Measurements from ENCODE around the gene BAD. TPM values are rescaled to one million over a fixed set of nuclear protein-coding genes. Genes with fewer than 3 reads are reported as not detected.

Gene BAD
- total and polyA plus RNA-seq, 4 donors: 16.0 to 39.5 (median 30.2) TPM

- H3K9ac ChIP-seq (ENCODE audit: low read depth in 1 of 2, low read length in 2 of 2): peak overlapping the region in 1 of 2 donors; percentile 61
- peak overlapping the region in 1 of 2 donors; percentile 99 for H3K27ac ChIP-seq (ENCODE audit: low read depth in 1 of 2, low read length in 2 of 2)
- WGBS: 24% methylated on average over 40 of the region's 40 CpGs
- H3K9me3 ChIP-seq (ENCODE audit: control insufficient read depth in 4 of 4, low read length in 3 of 4): no peaks in the 10 kb centered on the region
- H3K4me1 ChIP-seq (ENCODE audit: control insufficient read depth in 4 of 4, insufficient read depth in 4 of 4, low read length in 3 of 4): peaks cover 2 to 35% (median 23%) of the 10 kb centered on the region in 4 donors
- no peak for DNase-seq (ENCODE audit: low spot score)
- peak overlapping the region; percentile 45 to 87 (median 69) for H3K4me3 ChIP-seq (ENCODE audit: low read depth in 1 of 3, low read length in 3 of 3)
- TF ChIP-seq GABPA (IDR thresholded peaks at IDR 0.05 in 1 of 2, conservative IDR thresholded peaks at IDR 0.05 in 1 of 2) (no peak), RXRA (IDR thresholded peaks at IDR 0.05) (peak; percentile 12 to 28), ATF3 (IDR thresholded peaks at IDR 0.05) (no peak), MAX (IDR thresholded peaks at IDR 0.05) (no peak)
- peaks cover 0 to 4% (median 0%) of the 10 kb centered on the region in 4 donors for H3K27me3 ChIP-seq (ENCODE audit: control insufficient read depth in 4 of 4, insufficient read depth in 4 of 4, low read length in 3 of 4)
- H3K36me3 ChIP-seq (ENCODE audit: control insufficient read depth in 4 of 4, insufficient read depth in 3 of 4, low read depth in 1 of 4, low read length in 3 of 4): peaks cover 0 to 4% (median 0%) of the 10 kb centered on the region in 4 donors
These were observed 1.7 kb upstream of the BAD start for GRCh38 chr11:64285885-64286800.

GRCh38 chr11:64284962-64285884, 758 bp upstream of the BAD start, which contains the start of gene GPR137:
Gene GPR137, plus strand, starts transcription at chr11:64285848. Its CDS starts 677 bp downstream, at chr11:64286525.
- DNase-seq (ENCODE audit: low spot score): peak; percentile 96
- WGBS: under 1% methylated on average over 102 of the region's 102 CpGs
- H3K4me3 ChIP-seq (ENCODE audit: low read depth in 1 of 3, low read length in 3 of 3): peak within 1 kb of the TSS; percentile 69 to 87 (median 87)

GRCh38 chr11:64283092-64283491, 1.4 kb downstream of the BAD start:
- DNase-seq (ENCODE audit: low spot score): no peak
- Histone ChIP-seq H3K36me3 (ENCODE audit: control insufficient read depth in 4 of 4, insufficient read depth in 3 of 4, low read depth in 1 of 4, low read length in 3 of 4) (peaks cover 0 to 11% (median 4%) of the 10 kb centered on the region in 4 donors), H3K4me3 (ENCODE audit: low read depth in 1 of 3, low read length in 3 of 3) (no peak overlapping the region), H3K9me3 (ENCODE audit: control insufficient read depth in 4 of 4, low read length in 3 of 4) (no peaks in the 10 kb centered on the region), H3K27me3 (ENCODE audit: control insufficient read depth in 4 of 4, insufficient read depth in 4 of 4, low read length in 3 of 4) (no peaks in the 10 kb centered on the region), H3K27ac (ENCODE audit: low read depth in 1 of 2, low read length in 2 of 2) (no peak overlapping the region), H3K9ac (ENCODE audit: low read depth in 1 of 2, low read length in 2 of 2) (peak overlapping the region in 1 of 2 donors; percentile 3), H3K4me1 (ENCODE audit: control insufficient read depth in 4 of 4, insufficient read depth in 4 of 4, low read length in 3 of 4) (peaks cover 2 to 27% (median 23%) of the 10 kb centered on the region in 4 donors)
- 93% methylated on average over 3 of the region's 3 CpGs for WGBS
- TF ChIP-seq RAD21 (IDR thresholded peaks at IDR 0.05): no peak
- TF ChIP-seq ATF3 (IDR thresholded peaks at IDR 0.05): no peak
- TF ChIP-seq HNF4A (conservative IDR thresholded peaks at IDR 0.05): no peak
- no peak for TF ChIP-seq FOXA2 (IDR thresholded peaks at IDR 0.05)
- no peak for TF ChIP-seq FOXA1 (IDR thresholded peaks at IDR 0.05)
- no peak for TF ChIP-seq YY1 (IDR thresholded peaks at IDR 0.05)
- TF ChIP-seq ZBTB33 (IDR thresholded peaks at IDR 0.05): no peak
- TF ChIP-seq TAF1 (conservative IDR thresholded peaks at IDR 0.05): no peak
- no peak for TF ChIP-seq RXRA (IDR thresholded peaks at IDR 0.05)
- no peak for TF ChIP-seq GABPA (IDR thresholded peaks at IDR 0.05 in 1 of 2, conservative IDR thresholded peaks at IDR 0.05 in 1 of 2)

More at GRCh38 chr11:64284962-64285884, 758 bp upstream of the BAD start, which contains the start of gene GPR137:
- Histone ChIP-seq H3K9ac (ENCODE audit: low read depth in 1 of 2, low read length in 2 of 2) (peak within 1 kb of the TSS; percentile 81 to 83), H3K36me3 (ENCODE audit: control insufficient read depth in 4 of 4, insufficient read depth in 3 of 4, low read depth in 1 of 4, low read length in 3 of 4) (peaks cover 0 to 4% (median 0%) of the 10 kb centered on the region in 4 donors), H3K4me1 (ENCODE audit: control insufficient read depth in 4 of 4, insufficient read depth in 4 of 4, low read length in 3 of 4) (peaks cover 2 to 32% (median 23%) of the 10 kb centered on the region in 4 donors), H3K9me3 (ENCODE audit: control insufficient read depth in 4 of 4, low read length in 3 of 4) (no peaks in the 10 kb centered on the region), H3K27me3 (ENCODE audit: control insufficient read depth in 4 of 4, insufficient read depth in 4 of 4, low read length in 3 of 4) (no peaks in the 10 kb centered on the region), H3K27ac (ENCODE audit: low read depth in 1 of 2, low read length in 2 of 2) (peak within 1 kb of the TSS; percentile 94 to 99)
- peak; percentile 98 to 100 for TF ChIP-seq EGR1 (IDR thresholded peaks at IDR 0.05; ENCODE audit: low read depth in 2 of 2)
- TF ChIP-seq GABPA (IDR thresholded peaks at IDR 0.05 in 1 of 2, conservative IDR thresholded peaks at IDR 0.05 in 1 of 2): peak in 1 of 2 donors; percentile 41
- no peak for TF ChIP-seq HNF4G (IDR thresholded peaks at IDR 0.05)
- TF ChIP-seq NR2F2 (IDR thresholded peaks at IDR 0.05): no peak
- no peak for TF ChIP-seq ZBTB33 (IDR thresholded peaks at IDR 0.05)
- peak; percentile 97 for TF ChIP-seq YY1 (IDR thresholded peaks at IDR 0.05)
